DND-41 (cell line): ENCODE measurements around the gene PRKCA.

Experiments
- CTCF ChIP-seq: IDR thresholded peaks from 2 replicates; pipeline ENCODE4 v1.5.1; 2012; ENCODE audit warnings: borderline replicate concordance, low read length, moderate library complexity, mild to moderate bottlenecking; ENCODE audit not compliant: poor library complexity, severe bottlenecking; ENCODE audit errors: extremely low read depth
- EZH2 ChIP-seq: IDR thresholded peaks from 3 replicates; pipeline ENCODE4 v1.6.1; 2012; ENCODE audit warnings: borderline replicate concordance, low read depth, mild to moderate bottlenecking, moderate library complexity, low read length, inconsistent platforms; ENCODE audit not compliant: severe bottlenecking

- no peak for TF ChIP-seq CTCF
- no peak for TF ChIP-seq EZH2
These were observed 231.6 kb downstream of the PRKCA start for GRCh38 chr17:66533986-66534385.
